ENCODE results near the gene PYY.
"Not testable (repeated sequence)": the region's sequence is repeated elsewhere in the genome, so short reads cannot be mapped to it uniquely, and the experiment has no call there.

Gene PYY

DNA sequence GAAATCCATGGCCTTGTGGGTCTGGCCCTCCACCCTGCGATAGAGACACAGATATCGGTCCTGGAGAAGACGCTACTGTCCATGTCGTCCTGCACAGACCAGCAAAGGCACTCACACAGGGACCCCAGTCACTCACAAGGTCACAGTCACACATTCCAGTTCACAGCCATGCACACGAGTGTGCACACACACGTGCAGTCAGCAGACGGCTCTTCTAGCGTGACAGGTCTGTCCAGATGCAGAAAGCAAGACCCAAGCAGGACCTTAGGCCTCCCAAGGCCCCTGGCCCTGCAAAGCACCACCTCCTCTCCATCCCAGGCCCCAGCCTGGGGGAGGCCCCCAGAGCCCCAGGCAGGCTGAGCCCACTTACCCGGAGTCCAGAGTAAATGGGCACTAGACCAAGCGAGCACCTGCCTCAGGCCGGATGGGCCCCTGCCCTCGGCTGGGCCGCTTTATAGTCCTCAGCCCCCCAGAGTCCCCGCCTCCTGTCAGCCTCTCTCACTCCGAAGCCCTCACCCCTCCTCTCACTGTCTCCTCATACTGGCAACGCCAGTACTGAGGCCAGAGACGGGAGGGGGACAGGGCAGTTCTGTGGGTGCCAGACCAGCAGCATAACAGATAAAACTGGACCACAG lies 11.6 kb downstream of the PYY start, which contains the start of gene PPY:
Gene PPY (minus strand): TSS at position 426 of the 635 bp plus-strand sequence. CDS start 822 bp downstream, outside the sequence.
- DNase-seq: no peak

DNA sequence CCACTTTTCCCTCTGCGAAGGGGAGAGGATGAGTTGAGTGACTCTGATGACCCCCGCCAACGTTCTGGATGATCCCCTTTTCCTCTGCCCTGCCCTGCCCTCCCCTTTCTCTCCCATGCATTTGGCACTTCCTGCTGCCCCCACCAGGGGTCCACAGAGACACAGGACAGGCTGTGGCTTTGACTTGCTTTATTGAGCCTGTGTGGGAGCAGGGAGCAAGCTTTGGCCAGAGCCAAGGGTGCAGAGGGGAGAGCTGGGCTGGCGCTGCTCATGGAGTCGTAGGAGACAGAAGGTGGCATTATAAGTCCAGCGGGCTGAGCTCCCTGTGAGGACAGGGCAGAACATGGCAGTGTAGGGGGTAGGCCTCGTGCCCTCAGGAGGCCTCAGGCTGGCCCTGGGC lies 13.1 kb downstream of the PYY start:
- DNase-seq: peak in 1 of 2 donors; percentile 11

DNA sequence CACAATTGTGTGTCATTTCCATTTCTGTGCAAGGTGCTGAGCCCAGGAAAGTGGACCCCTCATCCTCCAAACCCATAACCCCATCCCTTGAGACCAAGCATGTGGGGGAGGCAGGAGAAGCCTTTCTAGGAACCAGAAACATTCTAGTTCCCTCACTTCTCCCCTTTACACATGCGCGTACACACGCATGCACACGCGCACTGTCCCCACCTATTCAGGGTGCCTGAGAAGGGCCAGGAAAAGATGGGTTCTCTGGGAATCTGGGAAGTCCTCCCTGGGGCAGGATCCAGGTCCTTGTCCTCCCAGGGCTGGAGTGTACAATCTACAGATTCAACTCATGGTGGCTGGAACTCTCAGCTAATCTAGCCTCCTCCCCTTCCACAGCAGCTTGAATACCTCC lies 13.9 kb downstream of the PYY start:
- no peak for DNase-seq

DNA sequence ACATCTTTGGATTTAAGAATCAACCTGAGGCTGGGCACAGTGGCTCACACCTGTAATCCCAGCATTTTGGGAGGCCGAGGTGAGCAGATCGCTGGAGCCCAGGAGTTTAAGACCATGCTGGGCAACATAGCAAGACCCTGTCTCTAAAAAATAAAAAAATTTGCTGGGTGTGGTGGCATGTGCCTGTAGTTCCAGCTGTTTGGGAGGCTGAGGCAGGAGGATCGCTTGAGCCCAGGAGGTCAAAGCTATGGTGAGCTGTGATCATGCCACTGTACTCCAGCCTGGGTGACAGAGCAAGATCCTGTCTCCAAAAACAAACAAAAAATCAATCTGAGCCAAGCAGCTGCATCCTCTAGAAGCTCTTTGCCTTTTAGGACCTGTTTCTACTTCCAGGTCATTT lies 14.3 kb downstream of the PYY start:
- DNase-seq: not testable (repeated sequence)

DNA sequence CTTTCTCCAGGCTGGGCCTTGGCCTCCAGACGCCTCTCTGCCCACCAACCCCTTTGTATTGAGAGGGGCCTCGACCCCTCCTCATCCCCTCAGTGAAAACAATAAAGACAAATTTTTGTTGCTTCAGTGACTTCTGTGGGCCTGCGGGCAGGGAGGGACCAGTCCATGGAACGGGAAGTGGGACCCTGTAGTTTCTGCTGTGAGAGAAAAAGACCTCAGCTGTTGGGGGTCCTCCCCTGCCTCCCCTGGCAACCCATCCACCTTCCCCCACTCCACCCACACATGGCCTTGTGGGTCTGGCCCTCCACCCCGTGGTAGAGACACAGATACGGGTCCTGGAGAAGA lies 14.9 kb downstream of the PYY start:
- DNase-seq: no peak

DNA sequence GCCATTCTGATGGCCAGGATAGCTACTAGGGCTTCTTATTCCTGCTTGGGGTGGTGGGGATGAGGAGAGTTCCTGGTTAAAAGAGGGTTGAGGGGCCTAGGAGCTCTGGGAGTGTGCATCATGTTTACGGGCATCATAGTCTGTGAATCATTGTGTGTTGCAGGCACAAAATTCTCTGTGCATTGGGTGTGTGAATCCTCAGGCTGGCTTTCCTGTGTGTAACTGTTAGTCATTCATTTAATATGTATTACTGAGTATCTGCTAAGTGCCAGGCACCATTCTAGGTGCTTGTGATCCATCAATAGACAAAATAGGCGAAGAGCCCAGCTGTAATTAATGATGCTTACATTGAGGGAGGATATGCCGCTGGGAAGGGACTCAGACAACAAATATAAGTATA lies 17.3 kb downstream of the PYY start:
- DNase-seq: no peak

DNA sequence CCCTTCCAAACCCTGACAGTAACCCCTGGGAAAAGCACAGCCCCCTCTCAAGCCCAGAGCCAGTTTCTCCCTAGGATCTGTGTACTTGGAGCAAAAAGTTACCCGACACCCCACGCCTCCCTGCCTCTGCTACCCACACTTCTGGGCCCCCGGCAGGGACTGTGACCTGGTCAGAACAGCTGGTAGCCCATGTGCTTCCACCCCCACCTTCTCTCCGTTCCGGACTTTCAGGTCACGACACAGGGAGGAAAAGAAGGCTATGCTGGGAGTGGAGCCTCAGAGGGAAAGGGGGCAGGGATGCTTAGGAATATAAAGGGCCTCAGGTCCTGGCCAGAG lies 17.8 kb downstream of the PYY start:
- DNase-seq: no peak

DNA sequence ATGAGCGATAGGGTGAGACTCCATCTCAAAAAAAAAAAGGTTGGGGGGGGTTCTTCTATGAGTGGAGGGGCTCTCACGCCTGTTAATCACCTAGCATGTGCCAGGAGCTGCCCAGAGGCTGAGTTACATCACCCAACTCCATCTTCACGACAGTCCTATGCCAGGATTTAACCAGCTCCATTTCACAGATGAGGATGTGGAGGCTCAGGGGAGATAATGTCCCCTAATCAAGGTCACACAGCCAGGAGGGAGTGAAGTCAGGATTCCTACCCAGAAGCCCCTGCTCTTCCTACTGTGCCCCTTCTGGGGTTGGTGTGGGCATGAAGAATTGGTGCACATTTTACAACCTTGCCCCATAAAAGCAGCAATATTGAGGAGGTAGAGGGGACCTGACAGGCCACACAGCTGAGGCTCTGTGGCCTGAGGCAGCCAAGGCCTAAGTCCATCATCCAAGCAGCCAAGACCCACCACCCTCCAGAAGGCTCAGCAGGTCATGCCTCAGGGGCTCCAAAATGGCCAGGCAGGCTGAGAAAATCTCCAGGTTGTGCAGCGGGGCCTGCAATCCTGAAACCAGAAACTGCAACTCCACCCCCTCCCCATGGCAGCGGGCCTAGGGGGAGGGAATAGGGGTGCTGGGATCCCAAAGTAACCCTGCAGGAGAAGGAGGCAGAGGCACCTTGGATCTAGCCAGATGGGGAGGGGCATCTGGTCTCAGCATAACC lies 18.4 kb downstream of the PYY start:
- DNase-seq: no peak

DNA sequence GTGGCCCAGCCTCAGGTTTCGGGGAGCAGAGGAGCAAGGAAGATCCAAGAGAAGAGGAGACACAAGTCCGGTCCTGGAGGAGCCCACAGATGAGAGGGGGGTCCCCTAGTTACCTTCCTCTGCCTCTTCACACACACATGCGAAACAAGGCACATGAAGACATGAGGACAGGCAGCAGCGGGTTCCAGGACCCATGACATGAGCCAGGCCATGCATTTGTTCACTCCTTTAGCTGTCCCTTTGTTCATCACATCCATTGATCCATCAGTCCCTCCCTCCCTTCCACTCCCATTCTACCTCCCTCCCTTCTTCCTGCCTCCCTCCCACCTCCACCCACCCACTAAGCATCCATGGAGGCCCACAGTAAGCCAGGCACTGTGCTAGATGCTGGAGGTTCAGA lies 20.8 kb downstream of the PYY start:
- no peak for DNase-seq

DNA sequence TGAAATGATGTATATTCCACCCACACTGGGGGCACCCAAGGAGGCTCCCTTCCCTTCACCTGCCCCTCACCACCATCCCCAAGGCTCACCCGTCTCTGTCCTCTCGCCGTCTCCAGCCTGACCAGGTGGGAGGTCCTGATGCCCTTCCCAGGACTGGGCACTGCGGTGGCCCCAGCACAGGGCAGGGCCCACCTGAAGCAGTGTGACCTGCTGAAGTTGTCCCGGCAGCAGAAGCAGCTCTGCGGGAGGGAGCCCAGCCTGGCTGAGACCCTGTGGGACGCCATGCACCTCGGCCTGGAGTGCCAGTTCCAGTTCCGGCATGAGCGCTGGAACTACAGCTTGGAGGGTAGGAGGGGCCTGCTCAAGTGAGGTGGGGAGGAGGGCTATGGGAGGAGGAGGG lies 21.4 kb downstream of the PYY start:
- DNase-seq: no peak

DNA sequence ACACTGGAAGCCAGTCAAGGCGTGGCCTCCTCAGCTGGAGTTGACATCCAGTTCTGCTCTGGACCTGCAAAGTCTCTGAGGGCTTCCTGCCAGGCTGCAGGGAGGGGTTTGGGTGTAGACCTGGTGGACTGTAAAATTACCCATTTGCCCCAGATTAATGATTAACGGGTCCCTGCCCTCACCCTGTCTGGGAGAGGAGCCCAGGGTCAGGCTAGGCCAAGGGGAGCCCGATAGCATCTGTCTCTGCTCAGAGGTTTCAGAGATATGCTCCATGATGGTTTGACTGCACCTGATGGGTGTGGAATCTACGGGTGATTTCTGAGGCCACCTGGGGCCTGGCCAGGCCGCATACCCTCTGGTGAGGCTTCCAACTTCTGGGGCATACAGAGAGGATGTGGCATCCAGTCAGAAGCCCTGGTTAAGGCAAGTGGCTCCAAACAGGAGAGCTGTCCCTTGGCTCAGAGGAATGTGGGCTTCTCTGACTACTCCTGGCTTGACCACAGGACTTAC lies 22.6 kb downstream of the PYY start:
- no peak for DNase-seq

DNA sequence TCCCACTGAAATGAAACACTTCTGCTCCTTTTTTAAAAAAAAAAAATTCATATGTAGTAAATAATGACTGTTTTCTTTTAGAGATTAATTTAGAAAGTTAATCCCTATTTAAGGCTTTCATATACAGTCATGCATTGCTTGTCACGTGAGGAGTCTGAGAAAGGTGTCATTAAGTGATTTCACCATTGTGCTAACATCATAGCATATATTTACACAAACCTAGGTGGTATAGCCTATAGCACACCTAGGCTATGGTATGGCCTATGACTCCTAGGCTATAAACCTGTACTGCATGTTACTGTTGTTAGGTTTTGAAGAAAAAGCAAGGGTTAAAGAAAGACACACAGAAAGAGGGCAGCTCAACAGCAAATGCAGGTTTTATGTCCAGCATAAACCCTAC lies 25.1 kb downstream of the PYY start:
- no peak for DNase-seq

DNA sequence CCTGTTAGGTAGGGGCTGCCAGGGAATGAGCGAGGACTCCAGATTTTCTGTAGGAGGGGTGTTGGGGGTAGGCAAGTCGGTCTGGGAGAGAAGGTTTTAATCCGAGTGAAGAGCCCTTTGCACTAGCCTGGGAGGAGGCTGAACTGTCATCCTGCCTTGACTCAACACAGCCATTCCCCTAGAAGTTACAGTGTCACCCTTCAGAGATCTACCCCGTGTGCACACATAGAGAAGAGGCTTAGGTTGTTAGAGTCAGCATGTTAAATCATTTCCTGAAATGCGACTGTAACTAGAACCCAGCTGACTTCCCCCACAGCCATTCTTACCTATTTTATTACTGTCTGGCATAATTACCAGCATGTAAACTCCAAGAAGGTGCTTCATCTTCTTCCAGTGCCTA lies 25.8 kb downstream of the PYY start:
- DNase-seq: not testable (repeated sequence)

DNA sequence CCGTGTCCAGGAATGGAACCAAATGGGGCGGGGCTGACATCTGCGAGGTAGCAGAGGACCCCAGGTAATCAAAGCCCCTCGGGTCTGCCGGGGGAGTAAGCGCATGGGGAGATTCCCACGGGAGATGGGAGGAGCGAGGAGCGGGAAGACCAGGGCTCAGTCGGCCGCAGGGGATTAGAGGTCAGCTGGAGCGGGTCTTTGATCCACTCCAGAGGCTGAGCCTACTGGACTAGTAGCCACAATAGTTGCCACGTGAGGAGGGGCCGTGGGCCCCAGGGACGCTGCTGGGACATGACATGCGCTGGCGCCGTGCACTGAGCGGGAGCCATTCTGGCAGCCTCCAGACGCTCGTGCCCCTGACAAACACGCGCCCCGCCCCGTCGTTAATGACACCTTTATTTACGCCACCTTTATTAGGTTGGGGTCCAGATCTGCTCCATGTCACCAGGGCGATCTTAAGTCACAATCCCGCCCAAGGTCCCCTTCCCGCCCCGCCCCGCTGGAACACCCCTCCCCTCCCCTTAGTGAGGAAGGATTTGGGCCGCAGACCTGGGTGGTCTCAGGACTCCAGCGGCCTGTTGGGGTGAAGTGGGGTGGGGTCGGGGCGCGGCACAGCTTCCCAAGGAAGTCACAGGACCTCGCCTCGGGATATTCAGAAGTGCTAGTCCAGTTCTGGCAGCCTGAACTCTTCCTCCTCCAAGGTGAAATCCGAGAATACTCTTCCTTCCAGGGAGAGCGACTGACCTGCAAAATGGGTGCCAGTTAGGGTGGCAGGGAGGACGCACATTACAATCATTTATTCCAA lies 26.5 kb downstream of the PYY start:
- DNase-seq: no peak

DNA sequence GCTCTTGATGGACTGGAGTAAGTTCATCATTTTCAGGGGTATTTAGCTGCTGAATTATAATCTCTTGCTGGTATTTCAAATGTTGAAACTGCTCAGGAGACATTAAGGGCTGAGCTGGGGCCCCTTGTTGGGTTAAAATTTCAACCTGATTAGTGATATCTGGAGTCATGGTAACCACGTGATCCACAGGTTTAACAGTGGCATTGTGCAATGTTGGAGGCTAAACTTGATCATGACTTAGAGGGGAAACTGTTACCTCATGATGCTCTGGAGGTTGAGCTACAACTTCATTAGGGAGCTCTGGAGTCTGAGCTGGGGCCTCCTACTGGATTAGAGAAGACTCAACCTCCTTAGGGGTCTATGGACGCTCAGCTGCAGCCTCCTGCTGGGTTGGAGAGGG lies 29.2 kb downstream of the PYY start:
- no peak for DNase-seq

DNA sequence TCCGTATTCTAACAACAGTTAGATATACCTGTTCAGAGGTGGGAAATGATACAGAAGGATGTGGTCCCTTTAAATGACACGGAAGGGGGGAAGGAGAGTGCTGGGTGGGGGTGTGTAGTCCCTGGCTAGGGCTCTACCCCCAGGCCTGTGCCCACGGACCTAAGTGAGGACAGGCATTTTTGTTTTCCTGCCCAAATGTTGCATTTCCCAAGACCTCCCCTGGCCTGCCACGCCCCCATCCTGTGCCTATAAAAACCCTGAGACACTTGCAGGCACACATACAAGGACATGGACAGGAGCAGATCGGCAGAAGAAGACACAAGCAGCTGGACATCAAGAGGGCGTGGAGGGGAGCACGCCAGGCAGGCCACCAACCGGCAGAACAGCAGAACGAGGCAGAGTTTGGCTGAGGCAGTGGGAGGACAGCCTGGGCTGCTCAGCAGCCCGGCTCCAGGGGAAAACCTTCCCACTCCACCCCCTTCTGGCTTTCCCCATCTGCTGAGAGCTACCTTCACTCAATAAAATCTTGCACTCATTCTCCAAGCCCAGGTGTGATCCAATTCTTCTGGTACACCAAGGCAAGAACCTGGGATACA lies 33.1 kb downstream of the PYY start:
- DNase-seq: no peak

DNA sequence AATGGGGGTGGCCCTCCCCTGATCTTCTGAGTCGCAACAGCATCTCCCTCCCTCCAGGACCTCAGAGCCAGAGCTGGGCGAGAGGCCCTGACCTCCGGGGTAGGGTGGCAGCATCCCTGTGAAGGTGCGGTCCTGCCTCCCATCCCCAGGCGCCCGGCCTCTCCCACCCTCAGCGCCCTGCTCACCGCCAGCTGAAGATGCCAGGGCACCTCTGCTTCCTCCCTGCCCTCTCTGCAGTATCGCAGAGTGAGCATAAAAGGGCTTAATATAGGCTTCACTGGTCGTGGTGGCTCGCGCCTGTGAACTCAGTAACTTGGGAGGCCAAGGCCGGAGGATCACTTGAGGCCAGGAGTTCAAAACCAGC lies 35.7 kb downstream of the PYY start:
- no peak for DNase-seq

DNA sequence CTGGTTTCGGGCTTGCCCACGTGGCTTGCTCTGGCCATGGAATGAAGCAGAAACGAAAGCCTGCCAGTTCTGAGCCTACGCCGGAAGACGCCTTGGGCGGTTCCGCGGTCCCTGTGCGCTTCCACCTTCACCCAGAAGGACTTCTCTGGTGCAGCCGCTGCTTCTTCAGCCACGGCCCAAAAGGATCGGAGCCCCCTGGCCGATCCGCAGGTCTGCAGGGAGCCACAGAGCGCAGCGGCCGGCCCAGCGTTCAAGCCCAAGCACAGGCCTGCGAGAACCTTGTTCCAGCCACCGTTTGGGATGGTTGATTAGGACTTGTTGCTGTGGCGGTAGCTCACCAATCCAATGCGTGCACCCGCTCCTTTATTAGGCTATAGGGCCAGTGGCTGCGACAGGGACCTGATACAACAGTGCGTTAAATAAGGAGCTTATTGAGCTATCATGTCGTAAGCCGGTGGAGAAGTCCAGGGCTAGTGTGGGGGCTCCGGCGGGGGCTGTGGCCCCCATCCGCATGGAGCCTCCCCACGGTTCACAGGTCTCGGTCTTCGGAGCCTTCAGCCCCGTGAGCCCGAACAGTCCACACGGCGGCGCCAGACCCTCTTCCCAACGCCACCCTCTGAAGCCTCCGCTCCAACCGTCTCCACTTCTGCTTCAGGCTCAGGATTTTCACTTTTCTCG lies 36.3 kb downstream of the PYY start:
- peak; percentile 41 to 52 for DNase-seq

DNA sequence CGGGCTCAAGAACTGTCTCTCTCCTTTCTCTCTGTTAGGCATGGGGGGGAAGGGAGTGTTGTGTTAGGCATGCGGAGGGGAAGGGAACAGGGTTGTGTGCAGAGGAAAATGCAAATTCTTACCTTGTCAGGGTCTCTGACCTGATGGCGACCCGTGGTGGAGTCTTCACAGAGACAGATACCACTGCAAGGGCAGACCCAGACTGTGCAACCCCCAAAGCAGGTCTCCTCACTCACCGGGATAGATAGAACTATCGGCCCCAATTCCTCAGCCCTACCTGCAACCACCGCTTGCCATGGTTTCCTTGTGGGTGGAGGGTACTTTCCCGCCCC lies 36.8 kb downstream of the PYY start:
- no peak for DNase-seq

DNA sequence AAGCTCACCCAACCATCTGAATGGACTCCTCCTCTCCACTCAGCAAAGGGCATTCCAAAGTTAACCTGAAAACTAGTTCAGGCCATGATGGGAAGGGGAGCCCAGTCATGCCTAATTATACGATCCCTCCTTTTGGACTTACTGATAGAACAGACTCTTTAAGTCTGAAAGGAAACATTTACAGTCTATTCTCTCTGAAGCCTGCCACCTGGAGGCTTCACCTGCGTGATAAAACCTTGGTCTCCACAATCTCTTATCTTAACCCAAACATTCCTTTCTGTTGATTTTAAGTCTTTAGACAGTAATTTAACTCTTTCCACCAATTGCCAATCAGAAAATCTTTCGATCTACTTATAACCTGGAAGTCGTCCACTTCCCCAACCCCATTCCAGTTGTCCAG lies 37.4 kb downstream of the PYY start:
- DNase-seq: no peak

DNA sequence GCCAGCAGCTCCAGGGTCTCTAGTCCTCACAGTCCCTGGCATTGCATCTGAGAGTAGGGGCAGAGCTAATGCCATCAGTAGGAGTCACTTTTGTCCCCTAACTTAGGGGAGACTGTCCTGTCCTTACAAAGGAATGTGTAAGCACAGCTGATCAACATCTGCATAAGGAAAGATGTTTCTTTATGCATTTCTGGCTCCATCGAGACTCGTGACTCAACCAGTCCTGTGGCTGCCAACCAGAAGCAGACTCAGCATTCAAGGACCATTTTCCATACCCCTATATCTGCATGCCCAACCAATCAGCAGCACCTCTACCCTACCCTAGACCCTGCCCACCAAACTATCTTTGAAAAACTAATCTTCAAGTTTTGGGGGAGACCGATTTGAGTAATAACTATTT lies 38.2 kb downstream of the PYY start:
- no peak for DNase-seq

DNA sequence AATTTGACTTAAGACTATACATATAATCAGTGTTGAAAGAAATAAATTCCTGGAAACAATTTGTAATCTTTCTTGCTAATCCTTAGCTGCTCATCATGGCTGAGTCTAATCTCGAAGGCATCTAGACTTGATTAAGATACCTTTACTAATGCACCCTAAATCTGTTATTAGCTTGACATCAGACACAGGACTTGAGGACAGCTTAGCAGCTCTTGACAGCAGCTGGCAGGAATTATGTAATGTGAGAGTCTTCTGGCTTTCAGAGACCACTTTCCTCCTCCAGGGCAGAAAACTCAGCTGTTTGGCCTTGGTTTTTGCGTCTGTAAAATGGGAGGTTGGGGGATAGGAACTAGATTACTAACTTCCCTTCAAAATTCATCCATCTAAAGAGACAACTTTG lies 39.3 kb downstream of the PYY start:
- no peak for DNase-seq

DNA sequence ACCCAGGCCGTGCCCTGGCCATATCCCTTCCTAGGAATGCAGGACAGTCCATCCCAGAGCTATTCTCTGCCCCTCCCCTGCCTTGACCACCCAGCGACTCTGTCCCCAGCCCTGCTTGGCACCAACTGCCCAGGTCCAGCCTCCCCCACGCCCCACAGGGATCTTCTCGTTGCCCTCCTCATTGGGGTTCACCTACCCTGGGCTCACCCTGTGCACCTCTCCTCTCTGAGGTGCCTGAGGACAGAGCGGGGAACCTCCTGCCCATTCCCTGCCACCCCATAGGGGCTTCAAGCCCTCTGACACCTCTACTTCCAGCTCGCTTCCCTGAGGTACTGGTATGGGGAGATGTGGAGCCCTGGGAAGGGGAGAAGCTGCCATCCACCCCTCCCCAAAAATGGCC lies 40.2 kb downstream of the PYY start:
- DNase-seq: no peak

All from CD4-positive, alpha-beta T cell treated with Interleukin-1 beta for 1 hour (primary cell).